ENCODE results near the gene FGFRL1.

FGFRL1 gene

DNA sequence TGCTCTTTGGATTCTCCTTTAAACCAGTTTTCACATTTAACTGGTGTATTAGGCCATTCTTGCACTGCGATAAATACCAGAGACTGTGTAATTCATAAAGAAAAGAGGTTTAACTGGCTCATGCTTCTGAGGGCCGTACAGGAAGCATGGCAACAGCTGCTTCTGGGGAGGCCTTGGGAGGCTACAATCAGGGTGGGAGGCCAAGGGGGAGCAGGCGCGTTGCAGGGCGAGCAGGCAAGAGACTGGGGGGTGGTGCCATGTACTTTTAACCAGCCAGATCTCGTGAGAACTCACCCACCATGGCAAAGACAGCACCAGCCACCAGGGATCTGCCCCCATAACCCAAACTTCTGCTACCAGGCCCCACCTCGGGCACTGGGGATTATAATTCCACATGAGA, 63.8 kb downstream of the FGFRL1 start:
- no peak for DNase-seq (ENCODE audit: low spot score)

DNA sequence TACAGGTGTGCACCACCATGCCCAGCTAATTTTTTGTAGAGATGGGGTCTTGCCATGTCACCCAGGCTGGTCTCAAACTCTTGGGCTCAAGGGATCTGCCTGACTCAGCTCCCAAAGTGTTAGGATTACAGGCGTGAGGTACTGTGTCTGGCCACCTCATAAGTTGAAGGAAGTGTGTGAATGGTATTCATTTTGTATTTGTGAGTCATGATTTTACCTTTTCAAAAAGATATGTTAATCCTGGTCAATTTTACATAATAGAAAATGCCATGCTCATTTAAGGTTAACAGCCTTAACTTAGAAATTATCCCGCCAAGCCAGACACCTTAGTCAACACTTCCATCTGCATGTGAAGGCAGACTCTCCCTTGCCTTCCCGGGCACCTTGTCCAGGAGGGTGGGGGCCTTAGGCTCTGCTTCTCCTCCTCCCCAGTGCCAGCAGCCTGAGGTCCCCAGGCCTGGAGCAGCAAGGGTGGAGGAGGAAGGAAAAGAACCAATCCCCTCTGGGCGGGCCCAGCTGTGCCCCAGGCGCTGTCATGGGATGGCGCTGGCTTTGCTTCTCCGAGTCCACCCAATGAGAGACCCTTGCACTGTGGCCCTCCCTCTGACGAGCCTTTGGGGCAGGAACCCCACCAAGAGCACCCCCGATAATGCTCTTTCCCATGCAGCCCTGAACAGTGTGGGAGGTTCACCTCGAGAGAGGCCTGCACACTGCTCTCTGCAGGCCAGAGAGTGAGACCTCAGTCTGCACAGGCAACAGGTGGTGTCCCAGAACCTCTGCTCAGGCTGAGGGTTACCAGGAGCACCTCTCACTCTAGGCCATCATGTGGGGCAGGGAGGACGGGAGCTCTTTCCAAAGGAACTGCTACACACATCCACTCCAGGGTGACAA, 64.6 kb downstream of the FGFRL1 start:
- DNase-seq (ENCODE audit: low spot score) = peak; percentile 9
